GM19025 (cell line): ENCODE results near the gene GPR146.

Source experiments
- ATAC-seq: cut with Tn5 transposase; IDR thresholded peaks from one replicate; pipeline ENCODE4 v1.9.1; 2021; ENCODE audit warnings: mild to moderate bottlenecking, low read depth, moderate library complexity; ENCODE audit not compliant: unreplicated experiment

GPR146 gene

GRCh38 chr7:1055956-1056784 is 11.8 kb downstream of the GPR146 start:
- ATAC-seq, result no peak

GRCh38 chr7:1056785-1057410 is 12.6 kb downstream of the GPR146 start:
- ATAC-seq, result no peak

- ATAC-seq, result no peak
Observed at GRCh38 chr7:1057416-1058291, 13.3 kb downstream of the GPR146 start.

- ATAC-seq, result no peak
Observed at GRCh38 chr7:1058311-1058710, 14.0 kb downstream of the GPR146 start.

GRCh38 chr7:1058821-1059199 is 14.5 kb downstream of the GPR146 start:
- ATAC-seq, result no peak

GRCh38 chr7:1059200-1060091 is 15.1 kb downstream of the GPR146 start:
- ATAC-seq, result no peak

- ATAC-seq, result no peak
Observed at GRCh38 chr7:1060315-1061072, 16.1 kb downstream of the GPR146 start.

- ATAC-seq, result no peak
Observed at GRCh38 chr7:1061180-1061579, 16.8 kb downstream of the GPR146 start.

GRCh38 chr7:1062296-1063294 is 18.2 kb downstream of the GPR146 start:
- peak; percentile 52 for ATAC-seq

GRCh38 chr7:1063361-1063760 is 19.0 kb downstream of the GPR146 start:
- ATAC-seq, result no peak

GRCh38 chr7:1064581-1064980 is 20.2 kb downstream of the GPR146 start:
- ATAC-seq, result no peak

GRCh38 chr7:1065263-1065584 is 20.9 kb downstream of the GPR146 start:
- no peak for ATAC-seq

GRCh38 chr7:1065585-1066241 is 21.4 kb downstream of the GPR146 start:
- ATAC-seq, result no peak

GRCh38 chr7:1066242-1066588 is 21.9 kb downstream of the GPR146 start:
- ATAC-seq, result no peak

- ATAC-seq, result no peak
Observed at GRCh38 chr7:1068013-1068412, 23.7 kb downstream of the GPR146 start.

- ATAC-seq, result no peak
Observed at GRCh38 chr7:1068619-1069018, 24.3 kb downstream of the GPR146 start.

- ATAC-seq, result no peak
Observed at GRCh38 chr7:1070544-1071011, 26.2 kb downstream of the GPR146 start.

GRCh38 chr7:1071731-1072254 is 27.4 kb downstream of the GPR146 start:
- ATAC-seq, result no peak
